GM11168 (cell line): Measurements from ENCODE around the gene TYW1.
"Not testable (repeated sequence)": the region's sequence is repeated elsewhere in the genome, so short reads cannot be mapped to it uniquely, and the experiment has no call there.

ENCODE experiments used
- in situ Hi-C: fragments of 300-500 bp; cut with MboI; formaldehyde crosslinking; loops from one replicate; pipeline ENCODE4 v1.12.0; 2022; ENCODE audit warnings: low sequenced_read_pairs; ENCODE audit not compliant: unreplicated experiment

Gene TYW1

GRCh38 chr7:67042781-67043558 lies 46.3 kb downstream of the TYW1 start:
- in situ Hi-C loops = loop anchor here (25.0 kb wide), 1 partner anchor 269 kb away; no protein-coding TSS in a partner anchor

- in situ Hi-C loops = loop anchor here (25.0 kb wide), 1 partner anchor 269 kb away; no protein-coding TSS in a partner anchor
Measured at GRCh38 chr7:67043559-67043930, 46.9 kb downstream of the TYW1 start.

- in situ Hi-C loops = loop anchor here (25.0 kb wide), 1 partner anchor 267 kb away; no protein-coding TSS in a partner anchor
Measured at GRCh38 chr7:67045496-67045995, 48.9 kb downstream of the TYW1 start.

GRCh38 chr7:67046819-67047218 lies 50.2 kb downstream of the TYW1 start:
- in situ Hi-C loops = loop anchor here (25.0 kb wide), 1 partner anchor 265 kb away; no protein-coding TSS in a partner anchor

- in situ Hi-C loops = loop anchor here (25.0 kb wide), 1 partner anchor 262 kb away; no protein-coding TSS in a partner anchor
Measured at GRCh38 chr7:67049908-67050307, 53.3 kb downstream of the TYW1 start.

GRCh38 chr7:67052161-67052560 lies 55.5 kb downstream of the TYW1 start:
- in situ Hi-C loops = not testable (repeated sequence)

GRCh38 chr7:67056683-67057082 lies 60.0 kb downstream of the TYW1 start:
- in situ Hi-C loops = no loop called here

- in situ Hi-C loops = not testable (repeated sequence)
Measured at GRCh38 chr7:67061321-67061720, 64.7 kb downstream of the TYW1 start.

- in situ Hi-C loops = not testable (repeated sequence)
Measured at GRCh38 chr7:67062802-67063201, 66.2 kb downstream of the TYW1 start.

- in situ Hi-C loops = not testable (repeated sequence)
Measured at GRCh38 chr7:67066950-67067622, 70.5 kb downstream of the TYW1 start.

GRCh38 chr7:67076120-67076519 lies 79.5 kb downstream of the TYW1 start:
- in situ Hi-C loops = not testable (repeated sequence)

GRCh38 chr7:67082880-67083279 lies 86.2 kb downstream of the TYW1 start:
- in situ Hi-C loops = not testable (repeated sequence)

GRCh38 chr7:67089261-67089660 lies 92.6 kb downstream of the TYW1 start:
- in situ Hi-C loops = not testable (repeated sequence)

- in situ Hi-C loops = not testable (repeated sequence)
Measured at GRCh38 chr7:67091053-67091452, 94.4 kb downstream of the TYW1 start.

- in situ Hi-C loops = not testable (repeated sequence)
Measured at GRCh38 chr7:67098031-67098430, 101.4 kb downstream of the TYW1 start.

GRCh38 chr7:67099406-67099805 lies 102.8 kb downstream of the TYW1 start:
- in situ Hi-C loops = not testable (repeated sequence)

- in situ Hi-C loops = not testable (repeated sequence)
Measured at GRCh38 chr7:67100038-67100437, 103.4 kb downstream of the TYW1 start.

- in situ Hi-C loops = no loop called here
Measured at GRCh38 chr7:67100956-67101361, 104.3 kb downstream of the TYW1 start.

- in situ Hi-C loops = not testable (repeated sequence)
Measured at GRCh38 chr7:67104937-67105336, 108.3 kb downstream of the TYW1 start.

- in situ Hi-C loops = no loop called here
Measured at GRCh38 chr7:67105377-67105776, 108.7 kb downstream of the TYW1 start.

GRCh38 chr7:67106255-67106654 lies 109.6 kb downstream of the TYW1 start:
- in situ Hi-C loops = not testable (repeated sequence)
